Stimulated activated memory B cell treated with anti-CD40 and anti-IgM and Interleukin-4, amounts not matched to agents 10 μg/mL and 1 μg/mL and 100 μg/mL, for 72 hours (primary cell): Measurements from ENCODE around the gene PIAS2.

Experiments
- ATAC-seq: fragments of 150-1000 bp; cut with Tn5 transposase; 2 replicates; pipeline ENCODE4 v1.10.0; 2021
- H3K27ac Mint-ChIP-seq: one replicate; pipeline ENCODE4 v1.8.0; 2022; ENCODE audit warnings: mild to moderate bottlenecking, mixed read lengths
- H3K27me3 Mint-ChIP-seq: one replicate; pipeline ENCODE4 v1.8.0; 2022; ENCODE audit warnings: mixed read lengths
- H3K36me3 Mint-ChIP-seq: one replicate; pipeline ENCODE4 v1.8.0; 2022; ENCODE audit warnings: mixed read lengths
- H3K4me1 Mint-ChIP-seq: one replicate; pipeline ENCODE4 v1.8.0; 2022; ENCODE audit warnings: mixed read lengths
- H3K4me3 Mint-ChIP-seq: one replicate; pipeline ENCODE4 v1.8.0; 2022; ENCODE audit warnings: mild to moderate bottlenecking, moderate library complexity, mixed read lengths
- H3K9me3 Mint-ChIP-seq: one replicate; pipeline ENCODE4 v1.8.0; 2022; ENCODE audit warnings: mixed read lengths

PIAS2 gene

DNA sequence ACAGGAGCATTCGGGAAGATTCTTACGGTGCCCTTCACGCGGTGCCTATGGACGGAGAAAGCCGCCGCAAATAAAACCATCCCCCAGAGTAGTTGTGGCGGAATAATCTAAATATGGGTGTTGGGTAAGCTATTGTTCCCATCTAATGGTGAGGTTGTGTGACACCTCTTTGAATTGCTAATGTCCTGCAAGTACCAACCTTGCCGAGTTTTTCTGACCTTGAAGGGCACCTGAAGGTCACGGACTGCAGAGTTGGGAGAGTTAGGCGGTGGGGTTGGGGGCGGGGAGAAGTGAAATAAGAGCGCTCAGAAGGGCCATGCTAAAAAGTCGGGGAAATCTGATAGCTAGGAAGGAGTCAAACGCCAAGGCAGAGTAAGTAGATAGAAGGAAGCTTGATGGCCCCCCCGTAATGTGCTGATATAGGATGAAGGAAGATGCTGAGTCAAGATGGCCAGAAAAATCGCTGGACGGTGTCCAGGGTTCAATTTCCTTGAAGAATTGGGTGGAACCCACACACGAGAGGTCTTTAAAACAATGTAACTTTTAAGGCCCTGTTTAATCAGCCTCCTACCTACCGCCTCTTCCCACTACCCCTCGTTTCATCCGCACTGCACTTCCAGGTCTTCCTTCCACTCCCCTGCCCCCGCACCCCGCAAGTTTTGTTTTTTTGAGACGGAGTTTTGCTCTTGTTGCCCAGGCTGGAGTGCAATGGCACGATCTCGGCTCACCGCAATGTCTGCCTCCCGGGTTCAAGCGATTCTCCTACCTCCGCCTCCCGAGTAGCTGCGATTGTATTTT, 695 bp upstream of the PIAS2 start:
- Mint-ChIP-seq H3K27ac (peak overlapping the region; percentile 58), H3K4me3 (peak overlapping the region; percentile 88), H3K36me3 (no peaks in the 10 kb centered on the region), H3K27me3 (no peaks in the 10 kb centered on the region), H3K9me3 (no peaks in the 10 kb centered on the region), H3K4me1 (peaks cover 46% of the 10 kb centered on the region)
- ATAC-seq, result peak; percentile 24

DNA sequence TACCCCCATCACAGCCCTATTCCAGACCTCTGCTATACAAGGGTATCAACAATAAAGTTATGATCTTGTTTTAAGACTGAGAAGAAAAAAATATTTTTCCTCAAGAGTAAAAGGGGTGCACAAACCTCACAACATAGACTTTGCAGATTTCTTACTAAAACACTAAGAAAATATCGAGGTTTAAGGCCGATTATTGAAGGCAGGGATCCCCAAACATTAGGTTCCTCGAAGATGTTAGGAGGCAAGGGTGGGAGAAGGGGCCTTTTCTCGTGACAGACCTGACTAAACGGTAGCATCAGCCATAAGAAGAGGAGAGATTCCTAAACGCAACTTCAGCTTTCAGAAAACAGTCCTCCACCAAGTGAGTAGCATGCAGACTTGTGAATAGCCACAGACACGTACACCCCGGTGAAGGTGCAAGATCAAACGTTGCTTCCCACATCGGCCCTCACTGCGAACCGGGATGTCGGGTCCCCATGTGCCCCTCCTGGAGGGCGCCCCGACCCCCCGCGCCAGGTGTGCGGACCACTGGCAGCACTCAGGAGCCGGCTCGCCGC, 678 bp downstream of the PIAS2 start:
- ATAC-seq, result peak; percentile 62
- Mint-ChIP-seq H3K4me1 (peaks cover 50% of the 10 kb centered on the region), H3K27me3 (no peaks in the 10 kb centered on the region), H3K36me3 (no peaks in the 10 kb centered on the region), H3K4me3 (peak overlapping the region; percentile 88), H3K9me3 (no peaks in the 10 kb centered on the region), H3K27ac (peak overlapping the region; percentile 58)

DNA sequence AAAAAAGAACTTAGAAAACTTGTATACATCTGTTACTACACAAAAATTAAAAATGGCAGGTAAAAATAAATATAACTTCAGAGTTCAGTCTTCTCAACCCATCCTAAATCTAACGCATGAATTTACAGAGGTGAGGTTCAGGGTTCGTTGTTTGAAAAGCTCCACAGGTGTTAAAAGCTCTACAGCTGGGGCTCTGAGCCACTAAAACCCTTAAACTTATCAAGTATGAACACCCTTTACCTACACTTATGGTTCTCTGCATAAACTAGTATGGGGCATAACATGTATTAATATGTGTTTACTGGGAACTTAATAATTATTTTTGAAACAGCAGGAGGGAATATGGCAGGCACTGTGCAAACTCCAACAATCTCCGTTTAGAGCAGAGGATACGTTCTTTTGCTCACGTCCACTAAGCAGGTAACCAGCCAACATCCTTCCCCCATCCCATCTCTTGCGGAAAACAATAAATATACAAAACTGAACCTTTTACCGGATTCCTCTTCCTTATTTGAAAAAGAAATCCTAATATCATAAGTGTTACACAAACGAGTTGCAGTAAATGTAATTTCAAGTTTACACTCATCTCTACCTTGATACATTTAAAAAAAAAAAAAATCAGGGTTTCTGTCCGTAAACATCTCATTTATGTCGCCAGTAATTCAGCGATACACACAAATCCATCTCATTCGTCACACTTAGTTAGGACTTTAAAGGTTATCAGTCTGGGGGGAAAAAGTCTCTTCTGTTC, 1.3 kb downstream of the PIAS2 start:
- H3K4me3 Mint-ChIP-seq, result peak overlapping the region; percentile 88
- no peaks in the 10 kb centered on the region for H3K9me3 Mint-ChIP-seq
- H3K4me1 Mint-ChIP-seq, result peaks cover 50% of the 10 kb centered on the region
- no peak for ATAC-seq
- no peaks in the 10 kb centered on the region for H3K36me3 Mint-ChIP-seq
- H3K27ac Mint-ChIP-seq, result peak overlapping the region; percentile 58
- H3K27me3 Mint-ChIP-seq, result no peaks in the 10 kb centered on the region

DNA sequence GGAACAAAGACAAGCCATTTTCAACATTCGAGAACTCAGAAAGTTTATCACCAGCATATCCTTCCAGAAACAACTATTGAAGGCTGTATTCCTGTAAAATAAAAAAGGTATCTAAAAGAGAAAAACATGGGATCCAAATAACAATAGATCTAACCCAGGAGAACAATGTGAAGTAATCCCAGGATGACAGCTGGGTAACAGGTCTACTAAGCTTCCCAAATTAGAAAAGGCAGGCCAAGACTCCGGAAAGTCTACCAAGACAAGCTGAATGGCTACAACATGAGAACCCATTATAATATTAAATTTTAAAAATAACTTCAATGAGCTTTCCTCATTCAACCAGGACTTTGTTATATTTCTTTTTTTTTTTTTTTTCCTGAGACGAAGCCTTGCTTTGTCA, 6.5 kb downstream of the PIAS2 start:
- H3K27ac Mint-ChIP-seq, result no peak overlapping the region
- H3K4me1 Mint-ChIP-seq, result peaks cover 41% of the 10 kb centered on the region

DNA sequence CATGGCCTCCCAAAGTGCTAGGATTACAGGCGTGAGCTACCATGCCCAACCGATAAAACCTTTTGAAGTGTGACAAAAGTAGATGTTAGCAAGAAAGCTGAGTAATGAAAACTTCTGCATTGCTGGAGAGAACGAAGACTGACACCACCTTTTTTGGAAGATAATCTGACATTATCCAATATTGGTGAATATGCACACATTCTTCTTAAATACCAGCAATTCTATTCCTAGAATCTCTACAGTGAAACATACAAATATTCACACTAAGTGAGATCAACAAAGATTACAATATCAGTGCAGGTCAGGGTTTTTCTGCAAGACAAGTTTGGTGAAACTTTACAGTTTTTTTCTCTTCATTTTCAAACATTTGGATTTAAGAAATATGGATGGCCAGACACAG, 7.8 kb downstream of the PIAS2 start:
- H3K4me3 Mint-ChIP-seq, result no peak overlapping the region
- no peaks in the 10 kb centered on the region for H3K27me3 Mint-ChIP-seq
- peaks cover 6% of the 10 kb centered on the region for H3K9me3 Mint-ChIP-seq
- H3K36me3 Mint-ChIP-seq, result peaks cover 25% of the 10 kb centered on the region
- H3K4me1 Mint-ChIP-seq, result peaks cover 38% of the 10 kb centered on the region
- ATAC-seq, result no peak
- H3K27ac Mint-ChIP-seq, result no peak overlapping the region

More for the DNA sequence above, 6.5 kb downstream of the PIAS2 start:
- peaks cover 16% of the 10 kb centered on the region for H3K36me3 Mint-ChIP-seq
- no peak overlapping the region for H3K4me3 Mint-ChIP-seq
- peaks cover 3% of the 10 kb centered on the region for H3K9me3 Mint-ChIP-seq
- no peaks in the 10 kb centered on the region for H3K27me3 Mint-ChIP-seq
- no peak for ATAC-seq

DNA sequence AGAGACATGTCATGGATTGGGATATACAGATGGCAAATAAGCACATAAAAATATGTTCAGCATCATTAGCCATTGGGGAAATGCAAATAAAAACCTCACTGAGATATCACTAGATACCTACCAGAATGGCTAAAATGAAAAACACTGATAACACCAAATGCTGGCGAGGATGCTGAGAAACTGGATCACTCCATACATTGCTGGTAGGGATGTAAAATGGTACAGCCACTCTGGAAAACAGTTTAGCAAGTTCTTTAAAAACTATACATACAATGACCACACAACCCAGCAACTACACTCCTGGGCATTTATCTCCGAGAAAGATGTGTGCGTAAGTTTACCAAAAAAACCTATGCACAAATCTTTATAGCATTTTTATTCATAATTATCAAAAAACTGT, 13.9 kb downstream of the PIAS2 start:
- no peak overlapping the region for H3K4me3 Mint-ChIP-seq
- peaks cover 6% of the 10 kb centered on the region for H3K9me3 Mint-ChIP-seq
- no peaks in the 10 kb centered on the region for H3K27me3 Mint-ChIP-seq
- H3K36me3 Mint-ChIP-seq, result peaks cover 54% of the 10 kb centered on the region
- peaks cover 35% of the 10 kb centered on the region for H3K4me1 Mint-ChIP-seq
- no peak overlapping the region for H3K27ac Mint-ChIP-seq
- no peak for ATAC-seq

DNA sequence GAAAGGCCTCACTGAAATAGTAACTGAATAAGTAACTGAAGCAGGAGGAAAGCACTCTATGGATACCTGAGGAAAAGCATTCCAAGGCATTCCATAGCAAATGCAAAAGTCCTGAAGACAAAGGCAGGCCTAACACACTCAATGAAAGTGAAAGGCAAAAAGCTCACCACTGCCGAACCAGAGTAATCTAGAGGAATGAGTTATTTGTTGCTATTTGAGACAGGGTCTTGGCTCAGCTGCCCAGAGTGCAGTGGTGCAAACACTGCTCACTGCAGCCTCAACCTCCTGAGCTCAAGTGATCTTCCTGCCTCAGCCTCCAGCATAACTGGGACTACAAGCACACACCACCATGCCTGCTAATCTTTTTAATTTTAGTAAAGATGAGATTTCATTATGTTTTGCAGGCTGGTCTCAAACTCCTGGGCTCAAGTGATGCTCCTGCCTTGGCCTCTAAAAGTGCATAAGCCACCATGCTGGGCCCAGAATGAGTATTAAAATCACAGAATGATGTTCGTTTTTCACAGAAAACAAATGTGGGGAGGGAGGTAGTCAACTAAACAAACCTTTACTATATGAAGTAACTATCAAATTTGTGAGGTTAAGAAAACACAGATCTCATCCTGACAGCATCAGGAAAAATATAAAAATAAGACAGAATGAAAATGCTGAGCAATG, 17.9 kb downstream of the PIAS2 start:
- Mint-ChIP-seq H3K36me3 (peaks cover 39% of the 10 kb centered on the region), H3K9me3 (no peaks in the 10 kb centered on the region), H3K27me3 (no peaks in the 10 kb centered on the region), H3K4me1 (peaks cover 33% of the 10 kb centered on the region), H3K27ac (peak overlapping the region; percentile 67), H3K4me3 (no peak overlapping the region)
- no peak for ATAC-seq

DNA sequence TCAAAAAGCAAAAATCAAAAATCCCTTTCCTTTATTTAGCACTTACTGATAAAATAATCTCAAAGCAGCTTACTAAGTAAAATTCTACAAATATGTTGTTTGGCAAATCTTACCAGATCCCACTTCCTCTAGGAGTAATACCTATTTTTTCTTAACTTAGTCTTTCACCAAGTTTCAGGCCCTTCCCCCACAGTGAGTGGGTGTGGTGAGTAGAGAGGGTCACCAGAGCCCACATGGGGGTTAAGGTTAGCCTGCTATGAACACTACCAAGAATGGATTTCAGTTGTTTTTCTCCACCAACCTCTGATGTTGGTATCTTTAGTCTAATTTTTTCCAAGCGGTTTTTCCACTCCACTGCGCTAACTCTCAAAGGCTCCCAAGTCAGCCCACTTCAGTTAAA, 23.2 kb downstream of the PIAS2 start:
- Mint-ChIP-seq H3K4me1 (peaks cover 48% of the 10 kb centered on the region), H3K27ac (no peak overlapping the region), H3K9me3 (peaks cover 1% of the 10 kb centered on the region), H3K4me3 (no peak overlapping the region), H3K27me3 (no peaks in the 10 kb centered on the region), H3K36me3 (peaks cover 29% of the 10 kb centered on the region)
- no peak for ATAC-seq

DNA sequence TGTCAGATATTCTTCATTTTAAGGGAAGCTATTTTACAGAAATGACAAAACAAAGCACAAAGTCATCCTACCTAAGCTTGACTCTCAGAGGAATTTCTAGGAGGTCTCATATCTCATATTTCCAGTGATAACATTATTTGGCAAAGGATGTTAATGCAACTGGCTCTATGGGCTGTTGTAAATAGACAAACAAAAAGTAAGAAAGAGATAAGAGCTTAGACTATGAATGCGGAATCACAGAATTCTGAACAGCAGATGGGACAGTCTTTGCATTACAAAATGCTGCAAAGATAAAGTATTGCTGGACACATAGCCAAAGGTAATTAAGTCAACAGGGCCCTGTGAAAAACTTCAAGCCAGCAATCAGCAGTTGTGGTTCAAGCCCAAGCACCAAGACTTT, 23.9 kb downstream of the PIAS2 start:
- Mint-ChIP-seq H3K4me1 (peaks cover 48% of the 10 kb centered on the region), H3K36me3 (peaks cover 37% of the 10 kb centered on the region), H3K4me3 (no peak overlapping the region), H3K27me3 (no peaks in the 10 kb centered on the region), H3K27ac (no peak overlapping the region), H3K9me3 (peaks cover 6% of the 10 kb centered on the region)
- no peak for ATAC-seq

DNA sequence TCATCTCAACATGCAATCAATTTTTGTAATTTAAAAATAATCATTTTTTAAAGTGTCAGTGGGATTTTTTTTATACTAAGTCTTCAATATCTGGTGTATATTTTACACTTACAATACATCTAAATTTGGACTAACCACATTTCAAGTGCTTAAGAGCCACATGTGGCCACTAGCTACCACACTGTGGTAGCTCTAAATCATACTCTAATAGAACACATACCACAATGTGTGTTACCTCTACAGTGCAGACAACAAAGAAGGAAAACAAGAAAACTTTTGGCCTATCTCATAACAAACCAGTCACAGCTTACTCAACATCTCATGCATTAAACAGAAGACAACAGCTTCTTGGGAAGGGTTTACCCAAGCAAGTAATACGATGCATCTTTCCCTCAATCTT, 24.5 kb downstream of the PIAS2 start:
- peaks cover 48% of the 10 kb centered on the region for H3K4me1 Mint-ChIP-seq

DNA sequence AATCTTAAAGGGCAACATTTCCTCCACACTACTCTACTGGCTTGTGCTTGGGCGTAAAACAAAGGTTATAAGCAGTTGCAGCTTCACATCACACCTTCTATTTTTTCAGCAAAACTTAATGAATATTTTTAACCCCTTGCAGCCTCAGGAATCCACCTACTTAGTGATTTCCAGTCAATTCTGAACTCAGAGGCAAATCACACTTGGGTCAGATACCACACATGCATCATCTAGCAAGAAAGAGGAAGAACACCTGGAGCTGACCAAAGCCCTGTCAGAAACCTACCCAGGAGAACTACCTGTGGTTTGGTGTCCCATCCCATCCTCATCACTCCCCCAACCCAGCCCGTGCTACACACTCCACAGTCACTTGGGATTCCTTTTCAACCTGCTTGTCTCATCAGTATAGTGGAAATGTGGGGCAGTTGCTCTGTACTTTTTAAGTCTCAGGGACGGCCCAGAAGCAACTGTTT, 25.5 kb downstream of the PIAS2 start:
- ATAC-seq, result peak; percentile 94
- H3K27ac Mint-ChIP-seq, result peak overlapping the region; percentile 55
- peaks cover 6% of the 10 kb centered on the region for H3K9me3 Mint-ChIP-seq
- no peak overlapping the region for H3K4me3 Mint-ChIP-seq
- peaks cover 48% of the 10 kb centered on the region for H3K4me1 Mint-ChIP-seq
- peaks cover 51% of the 10 kb centered on the region for H3K36me3 Mint-ChIP-seq
- H3K27me3 Mint-ChIP-seq, result no peaks in the 10 kb centered on the region

More for the DNA sequence above, 24.5 kb downstream of the PIAS2 start:
- Mint-ChIP-seq H3K36me3 (peaks cover 42% of the 10 kb centered on the region), H3K27ac (peak overlapping the region; percentile 19), H3K4me3 (no peak overlapping the region), H3K27me3 (no peaks in the 10 kb centered on the region), H3K9me3 (peaks cover 6% of the 10 kb centered on the region)
- no peak for ATAC-seq

DNA sequence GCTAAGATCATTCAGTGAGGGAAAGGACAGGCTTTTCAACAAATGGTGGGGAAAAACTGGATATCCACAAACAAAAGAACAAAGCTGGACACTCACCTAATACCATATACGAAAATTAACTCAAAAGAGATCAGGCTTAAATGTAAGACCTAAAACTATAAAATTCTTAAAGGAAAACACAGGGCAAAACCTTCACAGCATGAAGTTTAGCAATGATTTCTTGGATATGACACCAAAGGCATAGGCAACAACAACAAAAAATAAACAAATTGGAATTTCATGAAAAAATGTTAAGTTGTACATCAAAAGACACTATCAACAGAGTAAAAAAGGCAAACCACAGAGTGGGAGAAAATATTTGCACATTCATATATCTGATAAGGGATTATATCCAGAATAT, 28.3 kb downstream of the PIAS2 start:
- Mint-ChIP-seq H3K27me3 (no peaks in the 10 kb centered on the region), H3K9me3 (peaks cover 6% of the 10 kb centered on the region), H3K27ac (no peak overlapping the region), H3K4me3 (no peak overlapping the region), H3K4me1 (peaks cover 32% of the 10 kb centered on the region), H3K36me3 (peaks cover 42% of the 10 kb centered on the region)
- ATAC-seq, result no peak

DNA sequence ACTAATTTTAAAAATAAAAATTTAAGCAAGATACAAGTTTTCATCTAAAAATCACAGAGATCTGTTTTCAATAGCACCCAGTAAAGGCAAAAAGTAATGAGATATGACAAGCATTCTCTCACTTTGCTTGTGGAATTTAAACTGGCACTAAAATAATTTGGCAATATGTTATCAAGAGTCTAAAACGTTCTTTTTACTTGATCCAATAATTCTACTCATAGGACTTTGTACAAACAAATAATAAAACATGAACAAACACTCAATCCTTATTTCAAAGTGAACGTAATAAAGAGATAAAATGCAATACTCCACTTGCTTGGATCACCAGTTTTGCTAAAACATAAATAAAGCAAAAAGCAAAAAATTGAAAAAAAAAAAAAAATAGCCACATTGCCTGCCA, 30.4 kb downstream of the PIAS2 start:
- no peaks in the 10 kb centered on the region for H3K27me3 Mint-ChIP-seq
- peaks cover 19% of the 10 kb centered on the region for H3K4me1 Mint-ChIP-seq
- peaks cover 6% of the 10 kb centered on the region for H3K9me3 Mint-ChIP-seq
- ATAC-seq, result no peak
- peaks cover 39% of the 10 kb centered on the region for H3K36me3 Mint-ChIP-seq
- H3K27ac Mint-ChIP-seq, result no peak overlapping the region
- H3K4me3 Mint-ChIP-seq, result no peak overlapping the region

DNA sequence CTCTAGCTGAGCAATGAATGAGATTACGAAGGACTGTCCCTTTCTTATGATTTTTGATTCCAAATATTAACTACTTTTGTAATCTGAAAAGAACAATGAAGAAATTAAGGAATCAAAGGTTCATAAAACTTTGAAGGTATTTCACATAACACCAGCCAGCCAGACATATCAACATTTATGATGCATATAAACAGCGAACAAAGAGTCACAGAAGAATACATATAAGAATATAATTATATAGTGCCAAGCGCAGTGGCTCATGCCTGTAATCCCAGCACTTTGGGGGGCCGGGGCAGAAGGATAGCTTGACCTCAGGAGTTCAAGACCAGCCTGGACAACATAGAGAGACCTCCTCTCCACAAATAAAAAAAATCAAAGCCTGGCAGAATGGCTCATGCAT, 34.1 kb downstream of the PIAS2 start:
- Mint-ChIP-seq H3K4me3 (no peak overlapping the region), H3K9me3 (peaks cover 7% of the 10 kb centered on the region)

DNA sequence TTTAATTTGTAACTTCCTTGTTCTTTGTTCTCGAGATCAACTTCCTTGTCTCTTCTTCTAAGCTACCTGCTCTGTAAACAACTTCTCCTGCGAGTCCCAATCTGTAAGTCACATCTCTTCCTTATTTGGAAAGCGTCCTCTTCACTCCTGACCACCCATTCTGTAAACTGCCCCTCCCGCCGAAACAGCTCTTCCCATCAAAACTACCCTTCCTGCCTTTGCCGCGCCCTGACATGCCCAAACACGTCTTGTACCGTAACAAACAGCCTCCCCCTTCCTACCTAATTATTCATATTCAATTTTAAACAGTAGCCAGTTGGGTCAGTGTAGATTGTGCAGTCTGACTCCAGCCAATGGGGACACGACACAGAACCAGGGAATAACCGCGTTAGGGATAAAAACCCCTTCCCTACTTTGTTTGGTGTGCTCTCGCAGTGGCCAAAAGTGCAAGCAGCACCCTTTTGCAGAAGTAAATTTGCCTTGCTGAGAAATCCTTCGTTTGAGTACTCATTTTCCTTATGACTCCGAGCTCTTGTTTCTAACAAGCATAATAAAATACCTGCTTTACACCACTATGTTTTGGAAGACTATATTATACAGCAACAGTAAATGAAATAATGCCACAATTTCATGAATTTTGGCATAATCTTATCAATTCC, 39.8 kb downstream of the PIAS2 start:
- Mint-ChIP-seq H3K36me3 (peaks cover 75% of the 10 kb centered on the region), H3K27me3 (no peaks in the 10 kb centered on the region), H3K27ac (peak overlapping the region; percentile 51), H3K4me1 (peaks cover 16% of the 10 kb centered on the region), H3K4me3 (no peak overlapping the region), H3K9me3 (peaks cover 16% of the 10 kb centered on the region)
- no peak for ATAC-seq

More for the DNA sequence above, 34.1 kb downstream of the PIAS2 start:
- H3K4me1 Mint-ChIP-seq, result peaks cover 10% of the 10 kb centered on the region
- H3K27me3 Mint-ChIP-seq, result no peaks in the 10 kb centered on the region
- H3K36me3 Mint-ChIP-seq, result peaks cover 47% of the 10 kb centered on the region
- no peak overlapping the region for H3K27ac Mint-ChIP-seq
- ATAC-seq, result no peak
